SK-N-SH treated with all-trans-retinoic acid at 6 μM for 48 hours (cell line): Measurements from ENCODE around the gene GALNTL6.

ENCODE experiments used
- ATAC-seq: fragments of 200-7000 bp; cut with Tn5 transposase; 3 replicates; pipeline ENCODE4 v1.9.1; 2020; ENCODE audit warnings: mild to moderate bottlenecking, moderate library complexity
- ARNTL ChIP-seq: fragments of 450-650 bp; formaldehyde crosslinking; IDR thresholded peaks from 2 replicates; pipeline ENCODE4 v1.5.0; 2020; ENCODE audit warnings: low read depth, mild to moderate bottlenecking, moderate library complexity, borderline replicate concordance
- BACH2 ChIP-seq: fragments of 250-450 bp; sonication (Bioruptor Pico); IDR thresholded peaks from 2 replicates; pipeline ENCODE4 v1.9.0; 2021; ENCODE audit warnings: mild to moderate bottlenecking, borderline replicate concordance
- CSDC2 ChIP-seq: fragments of 250-450 bp; sonication (Bioruptor Pico); IDR thresholded peaks from 2 replicates; pipeline ENCODE4 v1.5.0; 2020; ENCODE audit warnings: mild to moderate bottlenecking, moderate library complexity
- CSRNP3 ChIP-seq: fragments of 250-450 bp; sonication (Bioruptor Pico); IDR thresholded peaks from 2 replicates; pipeline ENCODE4 v1.5.1; 2021; ENCODE audit warnings: mild to moderate bottlenecking, moderate library complexity
- GLIS3 ChIP-seq: fragments of 250-450 bp; sonication (Bioruptor Pico); IDR thresholded peaks from 2 replicates; pipeline ENCODE4 v1.5.0; 2020; ENCODE audit warnings: mild to moderate bottlenecking, moderate library complexity
- ISL1 ChIP-seq: fragments of 250-450 bp; sonication (Bioruptor Pico); IDR thresholded peaks from 2 replicates; pipeline ENCODE4 v2.1.2; 2022; ENCODE audit warnings: mild to moderate bottlenecking, moderate library complexity
- OSR1 ChIP-seq: fragments of 250-450 bp; sonication (Bioruptor Pico); IDR thresholded peaks from 2 replicates; pipeline ENCODE4 v1.8.0; 2022; ENCODE audit warnings: moderate library complexity, mild to moderate bottlenecking, inconsistent platforms
- PATZ1 ChIP-seq: fragments of 250-450 bp; sonication (Bioruptor Pico); IDR thresholded peaks from 2 replicates; pipeline ENCODE4 v1.8.0; 2020; ENCODE audit warnings: mild to moderate bottlenecking, moderate library complexity, borderline replicate concordance
- POU6F1 ChIP-seq: fragments of 250-450 bp; sonication (Bioruptor Pico); IDR thresholded peaks from 2 replicates; pipeline ENCODE4 v1.8.0; 2021; ENCODE audit warnings: low read depth, mild to moderate bottlenecking, moderate library complexity, borderline replicate concordance
- PPARA ChIP-seq: fragments of 250-450 bp; sonication (Bioruptor Pico); IDR thresholded peaks from 2 replicates; pipeline ENCODE4 v1.5.0; 2020; ENCODE audit warnings: mild to moderate bottlenecking, borderline replicate concordance
- RARB ChIP-seq: fragments of 250-450 bp; sonication (Bioruptor Pico); IDR thresholded peaks from 2 replicates; pipeline ENCODE4 v1.8.0; 2021; ENCODE audit warnings: mild to moderate bottlenecking, moderate library complexity
- SNAI2 ChIP-seq: fragments of 250-450 bp; sonication (Bioruptor Pico); IDR thresholded peaks from 2 replicates; pipeline ENCODE4 v1.5.0; 2020; ENCODE audit warnings: mild to moderate bottlenecking, moderate library complexity
- TCF4 ChIP-seq: fragments of 250-450 bp; sonication (Bioruptor Pico); IDR thresholded peaks from 2 replicates; pipeline ENCODE4 v1.8.0; 2021; ENCODE audit warnings: mild to moderate bottlenecking, moderate library complexity, borderline replicate concordance
- TOX ChIP-seq: fragments of 250-450 bp; sonication (Bioruptor Pico); IDR thresholded peaks from 2 replicates; pipeline ENCODE4 v1.8.0; 2021; ENCODE audit warnings: mild to moderate bottlenecking, moderate library complexity, borderline replicate concordance
- ZC3H10 ChIP-seq: fragments of 250-450 bp; sonication (Bioruptor Pico); IDR thresholded peaks from 2 replicates; pipeline ENCODE4 v1.5.1; 2021; ENCODE audit warnings: mild to moderate bottlenecking, moderate library complexity
- ZFP30 ChIP-seq: fragments of 450-650 bp; formaldehyde crosslinking; IDR thresholded peaks from 2 replicates; pipeline ENCODE4 v1.5.0; 2022; ENCODE audit warnings: mild to moderate bottlenecking, moderate library complexity
- ZNF565 ChIP-seq: fragments of 450-650 bp; formaldehyde crosslinking; conservative IDR thresholded peaks from 2 replicates; pipeline ENCODE4 v1.5.0; 2020; ENCODE audit warnings: low read depth, mild to moderate bottlenecking, moderate library complexity
- ZNF70 ChIP-seq: fragments of 450-650 bp; formaldehyde crosslinking; IDR thresholded peaks from 2 replicates; pipeline ENCODE4 v1.5.0; 2020; ENCODE audit warnings: mild to moderate bottlenecking, moderate library complexity
- ZNF8 ChIP-seq: fragments of 450-650 bp; formaldehyde crosslinking; IDR thresholded peaks from 2 replicates; pipeline ENCODE4 v1.5.0; 2020; ENCODE audit warnings: mild to moderate bottlenecking, moderate library complexity
- TF ChIP-seq, protein P1 (sequence below): fragments of 250-450 bp; sonication (Bioruptor Pico); IDR thresholded peaks from 2 replicates; pipeline ENCODE4 v1.5.1; 2020; ENCODE audit warnings: low read depth, mild to moderate bottlenecking, moderate library complexity
- TF ChIP-seq, protein P2 (sequence below): fragments of 250-450 bp; sonication (Bioruptor Pico); IDR thresholded peaks from 2 replicates; pipeline ENCODE4 v1.5.0; 2020; ENCODE audit warnings: mild to moderate bottlenecking, moderate library complexity

Gene GALNTL6

GRCh38 chr4:171985129-171985528 is 171.9 kb downstream of the GALNTL6 start (continued):
- TF ChIP-seq, protein P1, sequence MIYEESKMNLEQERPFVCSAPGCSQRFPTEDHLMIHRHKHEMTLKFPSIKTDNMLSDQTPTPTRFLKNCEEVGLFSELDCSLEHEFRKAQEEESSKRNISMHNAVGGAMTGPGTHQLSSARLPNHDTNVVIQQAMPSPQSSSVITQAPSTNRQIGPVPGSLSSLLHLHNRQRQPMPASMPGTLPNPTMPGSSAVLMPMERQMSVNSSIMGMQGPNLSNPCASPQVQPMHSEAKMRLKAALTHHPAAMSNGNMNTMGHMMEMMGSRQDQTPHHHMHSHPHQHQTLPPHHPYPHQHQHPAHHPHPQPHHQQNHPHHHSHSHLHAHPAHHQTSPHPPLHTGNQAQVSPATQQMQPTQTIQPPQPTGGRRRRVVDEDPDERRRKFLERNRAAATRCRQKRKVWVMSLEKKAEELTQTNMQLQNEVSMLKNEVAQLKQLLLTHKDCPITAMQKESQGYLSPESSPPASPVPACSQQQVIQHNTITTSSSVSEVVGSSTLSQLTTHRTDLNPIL (CRISPR knock-in tag), result no peak
- TF ChIP-seq, protein P2, sequence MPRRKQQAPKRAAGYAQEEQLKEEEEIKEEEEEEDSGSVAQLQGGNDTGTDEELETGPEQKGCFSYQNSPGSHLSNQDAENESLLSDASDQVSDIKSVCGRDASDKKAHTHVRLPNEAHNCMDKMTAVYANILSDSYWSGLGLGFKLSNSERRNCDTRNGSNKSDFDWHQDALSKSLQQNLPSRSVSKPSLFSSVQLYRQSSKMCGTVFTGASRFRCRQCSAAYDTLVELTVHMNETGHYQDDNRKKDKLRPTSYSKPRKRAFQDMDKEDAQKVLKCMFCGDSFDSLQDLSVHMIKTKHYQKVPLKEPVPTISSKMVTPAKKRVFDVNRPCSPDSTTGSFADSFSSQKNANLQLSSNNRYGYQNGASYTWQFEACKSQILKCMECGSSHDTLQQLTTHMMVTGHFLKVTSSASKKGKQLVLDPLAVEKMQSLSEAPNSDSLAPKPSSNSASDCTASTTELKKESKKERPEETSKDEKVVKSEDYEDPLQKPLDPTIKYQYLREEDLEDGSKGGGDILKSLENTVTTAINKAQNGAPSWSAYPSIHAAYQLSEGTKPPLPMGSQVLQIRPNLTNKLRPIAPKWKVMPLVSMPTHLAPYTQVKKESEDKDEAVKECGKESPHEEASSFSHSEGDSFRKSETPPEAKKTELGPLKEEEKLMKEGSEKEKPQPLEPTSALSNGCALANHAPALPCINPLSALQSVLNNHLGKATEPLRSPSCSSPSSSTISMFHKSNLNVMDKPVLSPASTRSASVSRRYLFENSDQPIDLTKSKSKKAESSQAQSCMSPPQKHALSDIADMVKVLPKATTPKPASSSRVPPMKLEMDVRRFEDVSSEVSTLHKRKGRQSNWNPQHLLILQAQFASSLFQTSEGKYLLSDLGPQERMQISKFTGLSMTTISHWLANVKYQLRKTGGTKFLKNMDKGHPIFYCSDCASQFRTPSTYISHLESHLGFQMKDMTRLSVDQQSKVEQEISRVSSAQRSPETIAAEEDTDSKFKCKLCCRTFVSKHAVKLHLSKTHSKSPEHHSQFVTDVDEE (CRISPR knock-in tag), result no peak
- TF ChIP-seq, all 23 proteins: peak for 0

GRCh38 chr4:171993247-171993646 is 180.0 kb downstream of the GALNTL6 start:
- no peak for TF ChIP-seq ZNF8 (CRISPR knock-in tag)
- TF ChIP-seq BACH2, result no peak
- no peak for TF ChIP-seq ZC3H10 (CRISPR knock-in tag)
- TF ChIP-seq SNAI2, result no peak
- TF ChIP-seq GLIS3 (CRISPR knock-in tag), result no peak
- TF ChIP-seq ZNF565 (CRISPR knock-in tag), result no peak
- ATAC-seq, result no peak

DNA sequence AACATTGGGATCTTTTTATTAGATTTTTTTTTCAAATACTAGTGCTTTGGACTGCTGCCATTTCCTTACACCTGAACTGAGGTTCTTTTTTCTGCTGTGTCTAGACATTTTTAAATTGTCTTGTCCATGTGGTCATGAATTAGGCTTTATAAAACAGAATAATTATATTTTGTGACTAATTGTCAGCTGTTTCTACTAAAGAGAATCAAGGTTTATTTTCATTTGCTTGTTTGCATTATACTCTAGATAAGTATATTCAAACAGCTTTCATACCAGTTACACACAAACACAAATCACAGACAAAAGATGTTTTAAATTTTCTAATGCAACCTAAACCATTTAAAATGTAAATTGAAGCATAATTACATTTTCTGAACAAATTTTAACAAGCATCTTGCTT is 194.7 kb downstream of the GALNTL6 start:
- no peak for ATAC-seq
- no peak for TF ChIP-seq RARB (CRISPR knock-in tag)
- TF ChIP-seq BACH2, result 0 out of 2 replicates have a peak, but pooled peaks have one; percentile 28
- TF ChIP-seq TCF4 (CRISPR knock-in tag), result peak; percentile 91

GRCh38 chr4:172009446-172010230 is 196.4 kb downstream of the GALNTL6 start:
- TF ChIP-seq TOX (CRISPR knock-in tag) (no peak), ZC3H10 (CRISPR knock-in tag) (no peak), PPARA (CRISPR knock-in tag) (no peak), ISL1 (no peak), SNAI2 (no peak), POU6F1 (CRISPR knock-in tag) (no peak), TCF4 (CRISPR knock-in tag) (no peak), CSRNP3 (CRISPR knock-in tag) (no peak), OSR1 (CRISPR knock-in tag) (no peak), ZNF70 (CRISPR knock-in tag) (no peak), ZNF565 (CRISPR knock-in tag) (no peak), PATZ1 (CRISPR knock-in tag) (no peak), ARNTL (CRISPR knock-in tag) (no peak), ZFP30 (CRISPR knock-in tag) (no peak), CSDC2 (CRISPR knock-in tag) (no peak)
- TF ChIP-seq, protein P1 (CRISPR knock-in tag), result no peak
- TF ChIP-seq, protein P2 (CRISPR knock-in tag), result no peak

More at GRCh38 chr4:172009446-172010230, 196.4 kb downstream of the GALNTL6 start:
- ATAC-seq, result no peak
